ENCODE data around the gene HIPK2.
"Not testable (repeated sequence)": the region's sequence is repeated elsewhere in the genome, so short reads cannot be mapped to it uniquely, and the experiment has no call there.

HIPK2 gene

DNA sequence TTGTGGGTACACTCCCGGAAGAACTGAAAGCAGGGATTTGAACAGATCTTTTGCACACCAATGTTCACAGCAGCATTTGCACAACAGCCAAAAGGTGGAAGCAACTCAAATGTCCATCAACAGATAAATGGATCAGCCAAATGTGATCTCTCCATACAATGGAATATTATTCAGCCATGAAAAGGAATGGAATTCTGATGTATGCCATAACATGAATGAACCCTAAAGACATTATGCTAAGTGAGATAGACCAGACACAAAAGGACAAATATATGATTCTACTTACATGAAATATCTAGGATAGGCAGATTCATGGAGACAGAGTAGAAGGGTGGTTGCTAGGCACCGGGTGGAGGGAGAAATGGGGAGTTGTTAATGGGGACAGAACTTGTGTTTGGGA is 217.6 kb downstream of the HIPK2 start:
- no peak for DNase-seq

GRCh38 chr7:139559364-139560105 is 218.3 kb downstream of the HIPK2 start:
- no peak for DNase-seq

DNA sequence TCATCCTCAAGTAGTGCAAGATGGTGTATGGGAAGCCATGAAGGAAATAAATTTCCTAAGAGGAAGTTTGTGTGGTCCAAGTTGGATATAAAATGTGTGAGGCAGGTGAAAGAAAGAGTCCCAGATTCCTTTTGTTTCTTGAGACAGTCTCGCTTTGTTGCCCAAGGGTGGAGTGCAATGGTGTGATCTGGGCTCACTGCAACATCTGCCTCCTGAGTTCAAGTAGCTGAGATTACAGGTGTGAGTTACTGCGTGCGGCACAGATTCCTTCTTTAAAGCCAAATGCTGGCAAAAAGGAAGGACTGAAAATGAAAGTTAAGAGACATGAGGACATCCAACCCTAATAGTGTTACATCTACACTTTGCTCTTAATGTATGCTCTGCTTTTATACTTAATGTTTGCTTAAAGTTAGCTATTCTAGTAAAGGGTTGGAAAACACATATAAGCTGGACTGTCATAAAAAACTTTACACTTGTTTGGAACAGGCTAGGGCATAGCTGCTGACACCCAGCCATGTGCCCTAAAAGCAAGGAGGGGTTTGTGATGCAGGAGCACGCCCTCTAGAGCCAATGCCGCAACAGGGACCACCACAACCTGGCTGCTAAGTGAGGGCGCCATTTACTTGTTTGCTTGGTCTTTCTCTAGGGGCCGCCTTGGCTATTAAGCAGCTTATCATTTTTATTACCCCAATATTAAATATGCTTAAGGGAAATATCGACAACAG is 219.8 kb downstream of the HIPK2 start:
- no peak for DNase-seq

DNA sequence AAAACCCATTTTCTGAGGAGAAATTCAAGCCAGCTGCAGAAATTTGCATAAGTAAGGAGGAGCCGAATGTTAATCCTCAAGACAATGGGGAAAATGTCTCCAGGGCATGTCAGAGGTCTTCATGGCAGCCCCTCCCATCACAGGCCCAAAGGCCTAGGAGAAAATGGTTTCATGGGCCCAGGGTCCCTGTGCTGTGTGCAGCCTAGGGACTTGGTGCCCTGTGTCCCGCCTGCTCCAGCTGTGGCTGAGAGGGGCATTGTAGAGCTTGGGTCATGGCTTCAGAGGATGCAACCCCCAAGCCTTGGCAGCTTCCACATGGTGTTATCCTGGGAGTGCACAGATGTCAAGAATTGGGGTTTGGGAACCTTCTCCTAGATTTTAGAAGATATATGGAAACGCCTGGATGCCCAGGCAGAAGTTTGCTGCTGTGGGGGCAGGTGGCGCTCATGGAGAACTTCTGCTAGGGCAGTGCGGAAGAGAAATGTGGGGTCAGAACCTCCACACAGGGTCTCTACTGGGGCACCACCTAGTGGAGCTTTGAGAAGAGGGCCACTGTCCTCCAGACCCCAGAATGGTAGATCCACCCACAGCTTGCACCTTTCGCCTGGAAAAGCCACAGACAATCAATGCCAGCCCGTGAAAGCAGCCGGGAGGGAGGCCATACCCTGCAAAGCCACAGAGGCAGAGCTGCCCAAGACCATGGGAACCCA is 223.7 kb downstream of the HIPK2 start:
- not testable (repeated sequence) for DNase-seq

DNA sequence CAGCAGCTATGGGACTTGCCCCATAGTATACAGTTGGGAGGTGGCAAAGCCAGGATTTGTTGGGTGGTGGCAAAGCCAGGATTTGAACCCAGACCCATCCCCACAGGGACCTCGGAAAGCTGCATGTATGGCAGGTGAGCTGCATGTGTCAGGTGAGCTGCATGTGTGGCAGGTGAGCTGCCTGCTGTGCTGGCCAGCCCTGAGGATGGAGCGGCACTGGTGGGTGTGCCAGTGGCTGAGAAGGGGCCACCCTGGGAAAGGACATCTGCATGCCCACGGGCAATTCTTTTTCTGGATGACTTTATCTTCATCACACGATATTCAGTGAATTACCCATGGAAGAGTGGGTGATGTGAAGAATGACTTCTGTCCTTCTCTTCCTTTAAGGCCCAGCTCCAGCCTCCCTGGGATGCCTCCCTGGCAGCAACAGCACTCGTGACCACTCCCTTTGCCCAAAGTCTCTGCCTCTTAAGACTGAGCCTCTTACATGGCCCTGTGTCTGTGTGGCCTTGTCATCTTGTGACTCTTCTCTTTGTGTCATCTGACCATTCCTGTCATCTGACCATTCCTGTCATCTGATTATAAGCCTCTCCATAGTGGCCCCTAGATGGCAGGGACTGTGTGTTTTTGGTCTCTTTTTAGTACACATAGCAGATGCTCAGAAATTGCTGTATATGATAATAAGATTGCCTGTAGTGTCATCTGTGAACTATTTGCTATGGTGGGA is 229.3 kb downstream of the HIPK2 start:
- DNase-seq = no peak

DNA sequence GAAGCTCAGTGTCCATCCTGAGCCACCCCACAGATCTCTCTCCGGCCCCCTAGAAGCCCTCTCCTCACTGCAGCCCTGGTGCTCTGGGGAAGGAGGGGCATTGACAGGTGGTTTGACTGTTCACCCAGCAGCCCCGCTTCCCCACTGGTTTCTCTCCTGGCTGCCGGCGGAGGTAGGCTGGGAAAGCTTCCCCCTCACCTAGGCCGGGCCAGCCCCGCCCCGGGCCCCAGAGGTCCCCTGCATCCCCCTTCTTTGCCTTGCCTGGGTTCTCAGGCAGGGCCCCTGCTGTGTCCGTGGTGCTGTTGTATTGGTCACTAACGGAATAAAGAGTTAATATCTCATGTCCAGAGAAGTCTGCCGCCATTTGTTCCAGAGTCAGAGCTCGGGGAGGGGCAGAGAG is 233.2 kb downstream of the HIPK2 start:
- DNase-seq = no peak

DNA sequence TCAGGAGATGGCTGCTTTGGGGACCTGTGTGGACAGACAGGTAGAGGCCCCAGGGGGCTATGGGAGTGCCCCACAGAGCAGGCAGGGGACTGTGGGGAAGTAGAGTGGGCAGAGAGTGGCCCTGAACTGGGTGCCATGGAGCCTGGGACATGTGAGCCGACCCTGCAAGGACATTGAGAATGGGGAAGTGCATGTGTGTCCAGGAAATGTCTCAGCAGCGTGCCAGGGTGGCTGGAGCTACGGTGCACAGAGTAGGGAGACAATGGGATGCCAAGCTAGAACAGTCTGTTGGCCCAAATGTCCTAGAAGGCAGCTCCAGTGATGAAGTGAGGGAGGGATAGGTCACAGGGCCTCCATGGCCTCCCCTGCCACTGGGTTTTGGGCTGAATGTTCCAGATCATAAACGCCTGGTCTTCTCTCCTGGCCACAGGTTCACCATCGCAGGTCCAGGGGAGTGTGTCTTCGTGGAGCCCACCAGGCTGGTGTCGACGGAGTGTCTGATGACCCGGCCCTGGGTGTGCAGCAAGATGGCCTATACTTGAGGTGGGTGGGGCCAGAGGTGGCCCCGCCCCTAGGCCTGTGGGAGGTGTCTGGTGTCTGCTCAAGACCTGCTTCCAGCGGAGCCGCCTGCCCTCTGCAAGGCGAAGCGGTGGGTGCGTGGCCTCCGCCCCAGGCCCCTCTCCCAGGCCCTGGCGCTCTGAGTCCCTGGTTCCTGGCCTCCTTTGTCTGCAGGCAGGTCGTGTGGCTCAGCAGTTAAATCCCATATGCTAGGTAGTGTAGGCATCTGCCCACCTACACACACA is 233.8 kb downstream of the HIPK2 start:
- no peak for DNase-seq

DNA sequence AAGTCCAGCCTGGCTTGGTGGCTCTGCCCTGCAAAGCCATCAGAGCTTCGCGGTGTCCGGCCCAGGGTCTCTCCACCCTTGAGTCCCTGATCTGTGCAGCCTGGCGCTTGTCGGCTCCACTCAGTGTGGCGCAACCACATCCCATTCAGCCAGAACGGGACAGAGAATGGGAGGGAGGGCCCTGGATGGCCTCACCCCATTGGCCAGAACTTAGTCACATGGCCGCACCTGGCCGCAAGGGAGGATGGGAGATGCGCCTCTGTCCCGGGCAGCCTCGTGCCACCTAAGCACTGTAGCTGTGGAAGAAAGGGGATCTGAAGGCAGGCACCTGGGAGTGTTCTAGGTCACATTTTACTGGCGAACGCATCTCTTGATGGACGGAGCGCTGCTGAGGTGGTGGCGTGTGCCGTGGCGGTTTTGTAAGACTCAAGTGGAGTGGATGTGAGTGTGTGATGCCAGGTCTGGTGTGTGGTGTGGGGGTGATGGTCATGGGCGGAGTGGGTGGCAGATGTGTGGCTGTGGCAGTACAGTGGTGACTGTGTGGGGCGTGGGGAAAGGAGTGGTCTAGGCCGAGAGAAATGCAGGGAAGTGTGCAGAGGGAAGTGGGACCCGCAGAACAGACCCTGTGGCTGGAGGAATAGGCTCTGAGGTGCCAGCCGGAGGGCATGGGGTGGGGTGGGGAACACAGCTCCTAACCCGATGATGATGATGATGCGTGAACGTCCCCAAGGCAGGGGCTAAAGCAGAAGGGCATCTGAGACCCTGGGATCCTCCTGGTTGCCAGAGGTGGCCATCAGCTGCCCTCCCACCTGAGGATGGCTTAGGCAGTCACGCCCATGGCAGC is 235.3 kb downstream of the HIPK2 start:
- DNase-seq = no peak

- no peak for DNase-seq
Measured at GRCh38 chr7:139541600-139542307, 236.0 kb downstream of the HIPK2 start.

DNA sequence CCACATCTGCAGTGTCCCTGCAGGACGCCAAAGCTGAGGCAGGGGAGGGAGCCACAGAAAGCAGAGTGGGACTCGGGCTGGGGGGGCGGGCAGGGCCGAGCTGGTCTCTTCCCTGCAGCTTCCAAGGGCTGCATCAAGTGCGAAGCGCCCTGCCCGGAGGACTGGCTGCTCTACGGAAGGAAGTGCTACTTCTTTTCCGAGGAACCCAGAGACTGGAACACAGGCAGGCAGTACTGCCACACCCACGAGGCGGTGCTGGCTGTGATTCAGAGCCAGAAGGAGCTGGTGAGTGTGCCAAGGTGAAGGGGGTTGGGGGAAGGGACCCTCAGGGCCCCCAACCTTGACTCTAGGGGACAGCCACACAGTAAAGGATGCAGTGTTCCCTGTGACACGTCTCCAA is 237.6 kb downstream of the HIPK2 start:
- DNase-seq = no peak

GRCh38 chr7:139538881-139539635 is 238.7 kb downstream of the HIPK2 start:
- DNase-seq = no peak

- no peak for DNase-seq
Measured at GRCh38 chr7:139536152-139536551, 241.6 kb downstream of the HIPK2 start.

GRCh38 chr7:139534966-139535651 is 242.7 kb downstream of the HIPK2 start:
- DNase-seq = no peak

DNA sequence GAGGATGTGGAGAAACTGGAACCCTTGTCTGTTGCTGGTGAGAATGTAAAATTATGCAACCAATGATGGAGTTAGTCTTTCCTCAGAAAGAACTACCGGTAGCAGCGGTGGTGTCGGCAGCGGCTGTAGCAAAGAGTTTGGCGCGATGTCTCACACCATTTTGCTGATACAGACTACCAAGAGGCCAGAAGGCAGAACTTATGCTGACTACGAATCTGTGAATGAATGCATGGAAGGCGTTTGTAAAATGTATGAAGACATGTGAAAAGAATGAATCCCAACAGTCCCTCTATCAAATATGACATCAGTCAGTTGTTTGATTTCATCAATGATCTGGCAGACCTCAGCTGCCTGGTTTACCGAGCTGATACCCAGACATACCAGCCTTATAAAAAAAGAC is 243.7 kb downstream of the HIPK2 start:
- no peak for DNase-seq

- no peak for DNase-seq
Measured at GRCh38 chr7:139532636-139533155, 245.1 kb downstream of the HIPK2 start.

DNA sequence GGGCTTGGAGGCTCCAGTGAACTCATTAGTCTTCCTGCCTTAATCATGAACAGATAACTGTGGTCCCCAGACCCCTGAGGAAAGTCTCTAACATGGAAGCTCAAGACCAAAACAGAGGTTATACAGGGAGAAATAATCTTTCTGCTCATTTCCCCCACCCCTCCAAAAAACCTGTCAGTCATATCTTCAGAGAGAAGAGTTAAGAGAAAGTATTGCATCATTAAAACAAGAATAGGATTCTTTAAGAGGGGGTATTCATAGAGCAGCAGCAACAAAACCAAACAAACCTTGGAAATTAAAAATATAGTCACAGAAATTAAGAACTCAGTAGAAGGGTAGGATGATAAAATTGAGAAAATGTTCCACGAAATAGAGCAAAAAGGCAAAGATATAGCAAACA is 246.7 kb downstream of the HIPK2 start:
- DNase-seq = no peak

GRCh38 chr7:139526578-139527544 is 250.9 kb downstream of the HIPK2 start:
- no peak for DNase-seq

- no peak for DNase-seq
Measured at GRCh38 chr7:139525750-139526149, 252.0 kb downstream of the HIPK2 start.

Data from CD4-positive, alpha-beta T cell treated with Interleukin-21 for 1 hour (primary cell).